ENCODE results near the gene PEX14.
"Not testable (repeated sequence)": the region's sequence is repeated elsewhere in the genome, so short reads cannot be mapped to it uniquely, and the experiment has no call there.

PEX14 gene

DNA sequence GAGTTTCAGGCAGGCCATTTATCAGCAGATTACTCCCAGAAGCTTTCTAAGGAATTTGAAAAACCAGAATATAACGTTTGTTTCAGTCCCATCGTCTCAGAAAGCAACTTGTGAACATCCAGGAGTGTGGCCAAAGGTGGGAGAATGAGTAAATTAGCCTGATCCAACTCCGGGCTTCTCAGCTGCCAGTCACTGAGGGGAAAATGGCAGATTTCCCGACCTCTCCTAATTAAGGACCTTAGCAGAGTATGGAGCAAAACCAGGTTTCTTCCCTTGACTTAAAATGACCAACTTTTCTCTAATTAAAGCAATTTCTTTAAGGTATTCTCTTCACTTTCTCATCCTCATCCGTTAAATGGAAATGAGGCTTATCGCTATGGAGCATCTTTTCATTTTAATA lies 23.9 kb upstream of the PEX14 start:
- DNase-seq, result no peak

DNA sequence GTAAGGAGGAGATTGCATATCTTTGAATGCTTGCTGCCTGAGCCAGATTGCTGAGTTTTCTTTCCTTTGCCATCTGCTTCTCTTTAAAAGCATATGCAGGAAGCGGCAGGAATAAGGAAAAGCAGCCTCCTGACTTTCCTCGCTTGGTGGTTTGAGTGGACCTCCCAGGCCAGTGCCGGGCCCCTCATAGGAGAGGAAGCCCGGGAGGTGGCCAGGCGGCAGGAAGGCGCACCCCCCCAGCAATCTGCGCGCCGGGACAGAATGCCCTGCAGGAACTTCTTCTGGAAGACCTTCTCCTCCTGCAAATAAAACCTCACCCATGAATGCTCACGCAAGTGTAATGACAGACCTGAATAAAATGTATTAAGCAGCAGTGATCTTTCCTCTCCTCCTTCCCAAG lies 23.5 kb upstream of the PEX14 start:
- no peak for DNase-seq

DNA sequence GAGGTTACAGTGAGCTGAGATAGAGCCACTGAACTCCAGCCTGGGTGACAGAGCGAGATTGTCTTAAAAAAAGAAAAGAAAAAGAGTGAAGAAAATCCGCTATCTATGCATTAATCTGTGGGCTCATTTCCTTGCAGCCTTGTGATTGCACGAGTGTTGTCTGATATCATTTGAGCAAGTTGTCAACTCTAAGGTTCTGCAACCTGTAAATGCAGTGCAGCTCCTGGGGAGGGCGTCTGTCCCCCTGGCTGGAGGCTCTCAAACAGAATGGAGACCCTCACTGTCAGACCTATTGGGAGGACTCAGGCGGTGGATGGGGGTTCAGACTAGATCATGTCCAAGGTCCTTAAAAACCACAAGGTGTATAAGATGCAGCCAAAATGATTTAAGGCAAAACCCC lies 18.7 kb upstream of the PEX14 start:
- no peak for DNase-seq

DNA sequence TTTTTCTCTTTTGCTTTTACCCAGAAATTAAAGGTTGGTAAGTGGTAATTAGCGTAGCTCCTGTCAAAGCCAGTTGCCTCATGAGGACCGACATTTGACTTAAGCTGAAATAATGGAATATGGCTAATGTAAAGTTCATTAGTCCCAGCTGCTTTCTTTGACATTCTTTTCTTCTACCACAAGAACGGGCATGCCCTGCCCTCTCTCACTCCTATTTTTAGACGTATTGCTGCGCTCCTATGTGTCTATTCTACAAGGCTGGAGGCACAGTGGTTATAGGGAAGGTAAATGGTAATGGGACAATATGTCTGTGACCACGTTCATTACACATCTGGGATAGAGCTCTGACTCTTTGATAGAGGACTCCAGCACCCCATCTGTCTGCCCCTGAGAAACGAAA lies 18.1 kb upstream of the PEX14 start:
- DNase-seq, result no peak

DNA sequence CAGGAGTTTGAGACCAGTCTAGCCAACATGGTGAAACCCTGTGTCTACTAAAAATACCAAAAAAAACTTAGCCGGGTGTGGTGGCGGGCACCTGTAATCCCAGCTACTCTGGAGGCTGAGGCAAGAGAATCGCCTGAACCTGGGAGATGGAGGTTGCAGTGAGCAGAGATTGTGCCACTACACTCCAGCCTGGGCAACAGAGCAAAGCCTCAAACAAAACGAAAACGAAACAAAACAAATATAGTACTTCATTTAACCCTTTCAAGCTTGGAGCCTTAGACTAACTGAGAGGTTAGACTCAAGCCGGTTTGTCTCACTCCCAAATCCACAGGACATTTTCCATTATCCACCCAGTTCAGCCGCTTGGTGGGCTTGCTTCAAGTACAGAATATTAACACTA lies 17.3 kb upstream of the PEX14 start:
- not testable (repeated sequence) for DNase-seq

DNA sequence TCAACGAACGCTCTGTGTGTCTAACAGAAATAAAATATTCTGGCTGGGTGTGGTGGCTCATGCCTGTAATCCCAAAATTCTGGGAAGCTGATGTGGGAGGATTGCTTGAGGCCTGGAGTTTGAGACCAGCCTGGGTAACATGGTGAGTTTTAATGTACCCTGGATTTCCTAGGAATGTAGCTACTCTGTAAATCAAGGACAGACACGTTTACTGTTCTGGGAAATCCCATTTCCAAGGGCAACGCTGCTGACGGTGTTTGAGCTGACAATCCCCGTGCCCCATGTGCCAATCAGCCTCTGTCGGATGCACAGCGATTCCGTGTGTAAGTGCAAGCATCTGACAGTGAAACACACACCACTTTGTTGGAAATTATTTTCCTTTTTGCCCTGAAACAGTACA lies 16.9 kb upstream of the PEX14 start:
- DNase-seq, result no peak

DNA sequence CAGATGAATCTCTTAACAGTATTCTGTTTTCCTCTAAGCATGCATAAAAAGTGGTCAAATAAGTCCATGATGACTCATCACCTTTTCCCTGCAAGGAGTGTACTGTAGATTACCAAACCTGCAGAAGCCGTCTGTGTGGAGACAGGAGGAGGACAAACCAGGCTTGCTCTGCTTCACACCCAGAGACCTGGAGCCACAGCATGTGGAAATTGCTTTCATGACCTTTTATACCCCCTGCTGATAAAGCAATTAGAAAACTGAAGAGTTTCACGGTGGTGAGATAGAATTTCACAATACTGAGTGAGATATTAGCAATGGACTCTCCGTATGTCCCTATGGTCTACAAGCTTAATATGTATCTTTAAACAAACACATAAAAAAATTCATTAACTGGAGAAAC lies 15.6 kb upstream of the PEX14 start:
- DNase-seq, result no peak

DNA sequence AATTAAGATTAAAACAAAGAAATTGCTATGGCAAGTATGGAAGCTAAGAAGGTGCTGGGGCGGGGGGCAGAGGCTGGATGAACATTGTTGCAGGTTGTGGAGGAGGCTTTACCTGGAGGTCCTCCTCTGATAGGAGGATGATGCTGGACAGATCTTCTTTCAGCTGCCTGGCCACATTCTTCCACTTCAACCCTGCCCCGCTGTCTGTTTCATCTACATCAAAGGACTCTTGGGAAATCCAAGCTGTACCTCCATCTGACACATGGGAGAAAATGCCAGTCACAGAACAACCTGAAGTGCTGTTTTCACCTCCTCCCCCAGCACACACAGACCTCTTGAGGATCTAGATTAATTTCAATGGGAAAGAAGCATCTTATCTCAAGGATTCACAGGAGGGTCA lies 7.7 kb upstream of the PEX14 start:
- no peak for DNase-seq

DNA sequence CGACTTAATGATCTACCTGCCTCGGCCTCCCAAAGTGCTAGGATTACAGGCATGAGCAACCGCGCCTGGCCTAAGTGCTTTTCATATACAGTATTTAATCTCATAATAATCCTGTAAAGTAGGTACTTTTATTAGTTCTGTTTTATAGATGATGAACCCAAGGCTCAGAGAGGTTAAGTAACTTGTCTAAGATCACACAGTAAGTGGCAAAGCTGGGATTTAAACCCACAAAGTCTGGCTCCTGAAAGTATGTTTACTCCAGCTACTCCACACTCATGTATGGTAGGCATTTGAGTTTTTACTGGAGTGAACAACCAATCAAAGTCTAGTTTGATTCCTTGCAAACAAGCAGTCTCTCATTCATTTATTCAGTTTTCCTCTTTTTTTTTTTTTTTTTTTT lies 4.7 kb upstream of the PEX14 start:
- no peak for DNase-seq

DNA sequence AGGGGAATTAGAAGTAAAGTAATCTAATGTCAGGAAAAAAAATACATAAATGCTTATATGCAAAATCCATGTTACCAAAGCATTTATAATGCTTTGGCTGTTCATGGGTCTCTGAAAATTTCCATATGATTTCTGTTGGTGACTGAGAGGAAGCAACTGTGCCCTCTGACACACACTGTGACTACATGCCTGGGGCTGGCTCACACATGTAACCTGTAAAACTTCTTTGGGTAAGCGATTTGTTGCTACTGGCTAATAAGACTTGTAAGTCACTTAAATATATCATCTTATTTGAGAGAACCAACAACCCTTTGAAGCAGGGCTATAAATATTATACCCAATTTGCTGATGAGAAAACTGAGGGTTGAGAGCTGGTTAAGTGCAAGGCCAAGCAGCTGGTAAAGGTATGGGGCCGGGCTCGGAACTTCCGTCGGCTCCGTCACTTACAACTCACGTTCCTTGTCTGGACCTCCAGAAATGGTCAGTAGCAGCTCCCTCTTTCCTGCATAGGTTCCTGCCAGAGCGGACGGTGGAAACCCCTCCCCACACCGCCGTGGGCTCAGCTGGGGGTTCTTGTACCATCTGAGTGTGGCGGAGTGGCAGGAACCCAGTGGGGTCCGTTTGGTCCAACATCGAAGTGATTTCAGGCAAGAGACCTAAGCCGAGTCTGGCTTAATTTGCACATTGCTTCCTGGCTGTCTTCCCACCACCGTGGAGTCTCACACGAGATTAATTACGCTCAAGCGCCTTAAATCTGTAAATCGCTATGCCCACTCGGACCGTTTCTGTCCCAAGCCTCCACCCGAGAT lies 3.1 kb upstream of the PEX14 start:
- peak; percentile 27 for DNase-seq

DNA sequence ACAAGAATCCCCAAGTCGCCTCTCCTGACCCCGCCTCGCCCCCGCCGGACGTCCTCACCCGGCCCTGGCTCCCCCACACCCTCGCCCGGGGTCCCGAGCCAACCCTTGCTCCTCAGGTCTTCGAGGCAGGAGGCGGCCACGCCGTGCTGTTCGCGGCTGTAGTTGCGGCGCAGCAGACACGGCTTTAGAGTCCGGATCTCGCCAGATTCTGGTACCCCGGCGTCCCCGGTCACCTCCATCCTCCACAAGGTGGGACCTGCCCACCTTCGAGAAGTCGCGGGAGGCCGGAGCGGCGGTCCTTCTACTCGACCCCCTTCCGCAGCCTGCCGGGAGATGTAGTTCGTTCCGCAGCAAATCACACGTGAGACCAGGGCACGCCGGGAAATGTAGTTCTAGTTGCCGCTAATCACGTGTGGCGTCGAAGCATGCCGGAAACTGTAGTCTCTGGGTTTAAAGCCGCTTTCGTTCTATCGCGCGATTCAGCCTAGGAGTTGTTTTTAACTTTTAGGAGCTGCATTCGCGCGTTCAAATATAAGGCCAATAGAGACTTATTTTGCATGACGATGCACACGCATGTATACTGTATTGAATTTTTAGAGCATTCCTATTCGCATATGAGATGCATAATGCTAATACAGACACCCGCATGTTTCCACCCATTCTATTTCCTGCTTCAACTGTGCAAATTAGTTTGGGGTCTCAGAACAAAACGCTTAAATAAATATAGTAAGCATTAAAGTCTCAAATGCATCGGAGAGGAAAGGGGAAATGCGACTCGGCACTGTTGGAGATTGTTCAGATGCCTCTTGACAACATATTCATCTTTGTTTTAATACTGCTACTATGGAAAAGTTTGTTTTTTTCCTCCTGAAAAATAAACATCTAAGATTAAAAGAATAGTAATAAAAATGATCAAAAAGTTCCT lies 2.3 kb upstream of the PEX14 start, which contains the start of gene DFFA:
Gene DFFA (minus strand): TSS at position 310 of the 925 bp plus-strand sequence. CDS start 71 bp downstream, at position 239.
- peak; percentile 97 for DNase-seq

DNA sequence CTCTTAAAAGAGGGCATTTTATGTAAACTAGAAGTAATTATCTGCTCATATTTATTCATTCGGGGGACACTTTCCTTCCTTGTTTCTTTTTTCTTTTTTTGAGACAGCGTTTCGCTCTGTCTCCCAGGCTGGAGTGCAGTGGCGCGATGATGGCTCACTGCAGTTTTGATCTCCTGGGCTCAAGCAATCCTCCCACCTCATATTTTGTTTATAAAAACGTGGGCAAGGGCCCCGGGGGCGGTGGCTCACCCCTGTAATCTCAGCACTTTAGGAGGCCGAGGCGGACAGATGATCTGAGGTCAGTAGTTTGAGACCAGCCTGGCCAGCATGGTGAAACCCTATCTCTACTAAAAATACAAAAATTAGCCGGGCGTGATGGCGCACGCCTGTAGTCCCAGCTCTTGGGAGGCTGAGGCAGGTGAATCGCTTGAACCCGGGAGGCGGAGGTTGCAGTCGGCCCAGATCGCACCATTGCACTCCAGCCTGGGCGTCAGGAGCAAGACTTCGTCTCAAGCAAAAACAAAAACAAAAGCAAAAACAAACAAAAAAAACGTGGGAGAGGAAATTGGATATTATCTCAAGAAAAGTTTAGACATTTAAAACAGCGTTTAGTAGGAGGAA lies 1.5 kb upstream of the PEX14 start:
- no peak for DNase-seq

DNA sequence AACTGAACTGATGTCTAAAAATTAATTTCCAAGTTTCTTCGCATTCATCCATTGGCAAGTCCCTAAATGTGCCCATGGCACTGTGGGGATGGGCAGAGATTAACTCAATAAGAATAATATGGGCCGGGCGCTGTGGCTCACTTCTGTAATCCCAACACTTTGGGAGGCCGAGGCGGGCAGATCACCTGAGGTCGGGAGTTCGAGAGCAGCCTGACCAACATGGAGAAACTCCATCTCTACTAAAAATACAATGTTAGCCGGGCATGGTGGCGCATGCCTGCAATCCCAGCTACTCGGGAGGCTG lies 489 bp upstream of the PEX14 start:
- DNase-seq, result not testable (repeated sequence)

DNA sequence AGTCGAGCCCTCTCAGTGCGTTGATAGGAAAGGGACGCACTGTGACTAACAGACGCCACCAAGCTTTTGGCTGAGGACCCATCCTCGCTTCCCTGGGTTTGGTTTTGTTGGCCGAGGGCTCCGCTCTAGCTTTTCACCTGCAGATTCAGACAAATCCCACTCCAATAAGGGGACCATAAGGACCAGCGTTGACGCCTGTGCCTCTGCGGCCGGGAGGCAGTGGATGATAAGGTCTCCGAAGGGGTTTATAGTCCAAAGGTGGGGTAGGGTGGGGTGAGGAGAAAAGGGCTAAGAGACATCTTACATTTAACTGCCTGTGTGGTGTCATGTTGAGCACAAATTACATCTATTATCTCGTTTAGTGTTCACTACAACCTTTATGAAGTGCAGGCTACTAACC lies 760 bp downstream of the PEX14 start:
- DNase-seq, result no peak

DNA sequence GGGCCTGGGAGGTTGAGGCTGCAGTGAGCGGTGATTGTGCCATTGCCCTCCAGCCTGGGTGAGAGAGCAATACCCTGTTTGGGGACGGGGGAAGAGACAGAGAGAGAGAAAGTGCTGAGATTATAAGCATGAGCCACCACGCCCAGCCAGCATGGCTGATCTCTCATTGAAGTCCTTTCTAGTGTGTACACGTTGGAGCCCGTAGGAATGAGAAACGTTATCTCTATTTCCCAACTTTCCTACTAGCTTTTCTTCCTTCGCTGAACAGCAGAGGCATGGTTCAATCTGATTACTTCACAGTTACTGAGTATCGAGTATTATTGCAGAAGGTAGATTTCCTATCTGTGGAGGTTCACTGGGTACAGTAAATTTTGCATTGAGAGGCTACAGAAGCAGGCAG lies 4.5 kb downstream of the PEX14 start:
- DNase-seq, result no peak

DNA sequence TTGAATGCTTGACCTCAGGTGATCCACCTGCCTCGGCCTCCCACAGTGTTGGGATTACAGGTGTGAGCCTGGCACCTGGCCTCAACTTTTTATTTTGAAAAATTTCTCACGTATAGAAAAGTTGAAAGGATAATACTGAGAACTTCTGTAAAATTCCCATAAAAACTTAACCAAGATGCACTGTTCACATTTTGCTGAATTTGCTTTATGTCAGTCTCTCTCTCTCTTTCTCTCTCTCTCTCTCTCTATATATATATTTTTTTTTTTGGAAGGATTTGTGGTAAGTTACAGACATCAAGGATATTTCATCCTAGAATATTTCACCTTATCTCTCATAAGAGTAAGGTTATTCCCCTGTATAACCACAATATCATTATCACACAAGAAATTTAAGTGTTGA lies 5.9 kb downstream of the PEX14 start:
- no peak for DNase-seq

DNA sequence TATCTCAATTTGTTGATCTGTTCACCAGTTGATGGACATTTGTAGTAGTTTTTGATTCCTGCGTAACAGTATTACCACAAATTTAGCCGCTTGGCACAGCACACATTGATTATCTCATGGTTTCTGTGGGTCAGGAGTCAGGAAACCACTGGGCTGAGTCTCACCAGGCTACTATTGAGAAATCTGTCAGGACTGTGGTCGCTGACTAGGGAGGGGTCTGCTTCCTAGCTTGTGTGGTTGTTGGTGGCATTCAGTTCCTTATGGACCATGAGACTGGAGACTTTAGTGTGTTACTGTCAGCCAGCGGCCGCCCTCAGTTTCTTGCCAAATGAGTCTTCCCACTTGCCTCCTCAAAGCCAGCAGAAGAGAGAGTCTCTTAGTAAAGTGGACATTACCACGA lies 9.8 kb downstream of the PEX14 start:
- DNase-seq, result no peak

DNA sequence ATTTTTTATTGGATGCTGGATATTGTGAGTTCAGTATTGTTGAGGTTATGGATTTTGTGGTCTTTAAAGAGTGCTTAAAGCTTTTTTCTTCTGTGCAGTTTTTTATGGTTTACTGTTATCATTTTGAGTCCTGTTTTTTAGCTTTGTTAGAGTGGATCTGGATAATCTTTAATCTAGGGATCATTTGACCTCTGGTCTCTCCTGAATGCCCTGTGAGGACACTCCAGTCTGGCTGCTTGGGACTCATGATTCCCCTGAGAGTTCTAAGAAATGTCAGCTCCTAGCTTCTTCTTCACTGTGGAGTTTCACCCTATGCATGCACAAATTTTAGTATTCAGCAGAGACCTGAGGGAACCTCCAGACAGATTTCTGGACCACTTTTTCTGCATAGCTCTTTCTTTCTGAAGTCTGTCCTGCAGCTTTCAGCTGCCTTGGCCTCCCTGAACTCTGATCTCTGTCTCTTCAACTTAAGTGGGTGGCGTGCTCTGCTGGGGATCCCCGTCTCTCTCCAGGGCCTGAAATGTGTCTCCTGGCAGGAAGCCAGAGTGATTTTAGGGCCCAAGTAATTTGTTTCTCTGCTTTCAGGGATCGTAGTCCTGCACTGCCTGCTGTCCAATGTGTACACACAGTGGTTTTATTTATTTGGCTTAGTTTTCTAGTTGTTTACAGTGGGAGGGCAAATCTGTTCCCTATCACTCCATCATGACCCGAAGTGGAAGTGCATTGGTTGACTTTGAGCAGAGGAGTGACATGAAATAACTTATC lies 14.7 kb downstream of the PEX14 start:
- no peak for DNase-seq

DNA sequence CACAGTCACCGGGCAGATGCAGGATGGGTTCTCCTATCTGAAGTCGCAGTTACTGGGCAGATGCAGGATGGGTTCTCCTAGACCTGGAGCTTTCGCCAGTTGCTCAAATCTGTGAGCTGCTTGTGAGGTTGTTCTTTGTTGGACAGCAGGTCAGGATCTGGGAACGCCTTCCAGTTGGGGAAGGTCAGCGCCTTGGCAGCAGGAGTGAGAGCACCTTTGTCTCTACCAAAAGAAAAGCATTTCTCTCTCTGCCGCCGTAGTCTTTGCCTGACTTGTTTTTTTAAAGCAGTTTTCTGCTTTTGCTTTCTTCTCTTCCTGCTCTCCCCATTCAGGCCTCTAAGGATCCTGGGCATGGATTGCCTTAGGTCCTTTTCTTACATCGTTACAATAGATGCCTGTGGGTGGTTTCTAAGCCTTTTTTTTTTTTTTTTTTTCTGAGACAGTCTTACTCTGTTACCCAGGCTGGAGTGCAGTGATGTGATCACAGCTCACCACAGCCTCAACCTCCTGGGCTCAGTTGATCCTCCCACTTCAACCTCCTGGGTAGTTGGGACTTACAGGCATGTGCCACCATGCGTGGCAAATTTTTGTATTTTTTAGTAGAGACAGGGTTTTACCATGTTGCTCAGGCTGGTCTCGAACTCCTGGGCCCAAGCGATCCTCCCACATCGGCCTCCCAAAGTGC lies 15.7 kb downstream of the PEX14 start:
- DNase-seq, result no peak

DNA sequence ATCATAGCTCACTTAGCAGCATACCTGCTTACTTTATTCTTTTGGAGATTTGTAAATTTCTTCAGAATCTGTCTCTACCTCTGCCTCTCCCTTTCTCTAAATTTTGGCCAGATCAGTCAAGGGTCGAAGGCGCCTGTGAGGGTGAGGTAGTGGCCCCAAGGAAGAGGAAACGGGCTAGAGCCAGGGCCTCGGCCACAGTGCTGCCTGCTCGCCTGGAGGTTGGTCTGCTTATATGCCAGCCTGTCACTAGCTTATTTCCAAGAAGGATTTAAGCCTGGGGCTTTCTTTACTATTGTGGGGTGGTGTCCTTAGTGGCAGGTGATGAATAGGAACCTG lies 19.6 kb downstream of the PEX14 start:
- no peak for DNase-seq

DNA sequence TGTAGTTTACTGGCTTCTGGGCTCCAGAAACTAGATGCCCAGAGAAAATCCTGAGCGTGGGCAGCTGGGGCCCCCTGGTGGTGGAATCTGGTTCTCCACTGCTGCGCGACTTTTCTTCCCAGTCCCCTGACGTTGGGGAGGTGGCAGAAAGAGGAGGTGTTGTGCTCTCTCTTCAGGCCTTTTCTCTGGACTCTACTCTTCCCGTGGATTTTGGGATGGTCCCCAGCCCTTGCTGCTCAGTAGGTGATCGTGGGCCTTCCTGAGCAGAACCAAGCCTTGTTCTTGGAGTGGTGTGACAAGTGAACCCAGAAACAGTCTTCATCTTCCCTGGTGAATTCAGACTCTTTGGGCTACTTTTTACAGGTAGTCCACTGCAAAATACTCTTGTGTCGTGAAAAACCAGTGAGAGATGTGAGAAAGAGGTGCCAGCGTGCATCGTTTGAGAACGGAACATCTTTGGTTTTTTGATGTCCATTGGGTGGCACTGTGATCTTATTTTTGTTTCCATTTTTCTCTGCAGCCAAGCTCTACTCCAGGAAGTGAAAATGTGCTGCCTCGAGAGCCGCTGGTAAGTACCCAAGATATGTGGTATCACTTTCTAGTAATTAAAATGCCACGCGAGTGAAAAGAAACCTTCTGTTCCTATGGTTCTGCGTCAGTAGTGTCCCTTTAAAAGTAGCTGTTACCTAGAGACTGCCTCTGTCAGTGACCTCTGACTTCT lies 20.2 kb downstream of the PEX14 start:
- peak; percentile 63 for DNase-seq

DNA sequence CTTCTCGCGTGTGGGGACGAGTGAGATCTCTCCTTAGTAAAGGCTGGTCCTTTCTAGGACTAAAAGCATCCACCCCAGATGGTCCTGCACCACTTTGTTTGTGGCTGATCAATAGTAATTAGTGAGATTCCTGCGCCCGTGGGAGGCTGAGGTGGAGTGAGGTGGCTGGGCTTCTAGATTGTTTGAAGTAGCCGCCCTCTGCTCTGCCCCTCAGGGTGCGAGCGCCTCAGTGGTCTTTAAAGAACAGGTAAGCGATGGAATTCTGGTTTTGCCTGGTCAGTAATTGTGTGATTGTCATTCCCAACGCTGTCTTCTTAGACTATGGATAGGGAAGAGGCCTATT lies 20.7 kb downstream of the PEX14 start:
- no peak for DNase-seq
